ENCODE results near the gene DOP1A.

DOP1A gene

GRCh38 chr6:83198486-83199172 lies 131.2 kb downstream of the DOP1A start:
- TF ChIP-seq CTCF (conservative IDR thresholded peaks at IDR 0.05) (no peak), ZFX (IDR thresholded peaks at IDR 0.05) (no peak)
- H3K27ac ChIP-seq, result peak overlapping the region; percentile 37; the same call in 1 of the 2 replicates

- TF ChIP-seq CTCF (conservative IDR thresholded peaks at IDR 0.05) (no peak), ZFX (IDR thresholded peaks at IDR 0.05) (no peak)
- peak overlapping the region; percentile 37; the same call in 1 of the 2 replicates for H3K27ac ChIP-seq
Observed at GRCh38 chr6:83199173-83199862, 131.8 kb downstream of the DOP1A start.

- no peak for TF ChIP-seq ZFX (IDR thresholded peaks at IDR 0.05)
- no peak for TF ChIP-seq CTCF (conservative IDR thresholded peaks at IDR 0.05)
- peak overlapping the region; percentile 37; the same call in 1 of the 2 replicates for H3K27ac ChIP-seq
Observed at GRCh38 chr6:83199863-83200225, 132.4 kb downstream of the DOP1A start.

GRCh38 chr6:83202031-83202430 lies 134.6 kb downstream of the DOP1A start:
- TF ChIP-seq ZFX (IDR thresholded peaks at IDR 0.05) (no peak), CTCF (conservative IDR thresholded peaks at IDR 0.05) (no peak)
- no peak overlapping the region for H3K27ac ChIP-seq

GRCh38 chr6:83215131-83216047 lies 147.9 kb downstream of the DOP1A start:
- no peak overlapping the region for H3K27ac ChIP-seq

GRCh38 chr6:83216806-83217205 lies 149.3 kb downstream of the DOP1A start:
- no peak overlapping the region for H3K27ac ChIP-seq

More at GRCh38 chr6:83215131-83216047, 147.9 kb downstream of the DOP1A start:
- no peak for TF ChIP-seq ZFX (IDR thresholded peaks at IDR 0.05)
- TF ChIP-seq CTCF (conservative IDR thresholded peaks at IDR 0.05), result peak; percentile 88

More at GRCh38 chr6:83216806-83217205, 149.3 kb downstream of the DOP1A start:
- no peak for TF ChIP-seq CTCF (conservative IDR thresholded peaks at IDR 0.05)
